Smooth muscle cell (in vitro differentiated cells): ENCODE measurements around the gene NSMCE1. TPM values are rescaled to one million over a fixed set of nuclear protein-coding genes. Genes with fewer than 3 reads are reported as not detected.

Source experiments
- DNase-seq: peaks from one replicate; lab custom pipeline; 2025; ENCODE audit not compliant: unreplicated experiment; lab: John Stamatoyannopoulos, UW
- H2AFZ ChIP-seq: fragments of 200-600 bp; sonication (generic); 2 replicates; pipeline ENCODE4 v1.6.0; 2016; ENCODE audit warnings: antibody characterized with exemption, low read depth, mild to moderate bottlenecking
- H3F3A ChIP-seq: fragments of 200-600 bp; sonication (generic); 2 replicates; pipeline ENCODE4 v1.6.0; 2017; ENCODE audit warnings: antibody characterized with exemption, low read depth
- H3K27ac ChIP-seq: fragments of 200-600 bp; sonication (generic); 2 replicates; pipeline ENCODE4 v1.5.1; 2016; ENCODE audit warnings: low read depth, mild to moderate bottlenecking
- H3K27me3 ChIP-seq: fragments of 200-600 bp; sonication (generic); 2 replicates; pipeline ENCODE4 v1.6.1; 2016; ENCODE audit warnings: low read depth, mild to moderate bottlenecking
- H3K36me3 ChIP-seq: fragments of 200-600 bp; sonication (generic); 2 replicates; pipeline ENCODE4 v1.5.1; 2016; ENCODE audit warnings: low read depth
- H3K4me1 ChIP-seq: fragments of 200-600 bp; sonication (generic); 2 replicates; pipeline ENCODE4 v1.5.1; 2016; ENCODE audit warnings: low read depth
- H3K4me2 ChIP-seq: fragments of 200-600 bp; sonication (generic); 2 replicates; pipeline ENCODE4 v1.6.0; 2016; ENCODE audit warnings: mild to moderate bottlenecking
- H3K4me3 ChIP-seq: fragments of 200-600 bp; sonication (generic); 2 replicates; pipeline ENCODE4 v1.5.1; 2016; ENCODE audit warnings: mild to moderate bottlenecking
- H3K79me2 ChIP-seq: fragments of 200-600 bp; sonication (generic); 2 replicates; pipeline ENCODE4 v1.6.0; 2016; ENCODE audit warnings: low read depth, mild to moderate bottlenecking
- H3K9ac ChIP-seq: fragments of 200-600 bp; sonication (generic); 2 replicates; pipeline ENCODE4 v1.6.0; 2016; ENCODE audit warnings: low read depth
- H3K9me3 ChIP-seq: fragments of 200-600 bp; sonication (generic); replicated peaks from 2 replicates; pipeline ENCODE4 v1.5.1; 2016; ENCODE audit warnings: low read depth
- H4K20me1 ChIP-seq: fragments of 200-600 bp; sonication (generic); 2 replicates; pipeline ENCODE4 v1.6.0; 2016; ENCODE audit warnings: low read depth
- WGBS: methylation state at CpG from one replicate; pipeline ENCODE4 v1.1.7; 2016; ENCODE audit warnings: low lambda C conversion rate; 5-methylcytosine and 5-hydroxymethylcytosine counted together
- polyA plus RNA-seq: library from polyadenylated mRNA; unstranded; fragments of >200 nt; fragmentation: Nextera tagmentation; extraction: Ambion mirVana; gene quantifications from 2 replicates; pipeline ENCODE4 v1.2.1, GENCODE V29; 2016
- total RNA-seq: library from RNA; depleted of rRNA; stranded (reverse); fragments of >200 nt; gene quantifications from 2 replicates; pipeline ENCODE4 v1.2.3, GENCODE V29; 2014
- TF ChIP-seq, protein P1 (sequence below): fragments of 200-600 bp; sonication (generic); IDR thresholded peaks from 2 replicates; pipeline ENCODE4 v1.5.1; 2017; ENCODE audit warnings: borderline replicate concordance, mild to moderate bottlenecking, antibody characterized with exemption; ENCODE audit not compliant: insufficient read depth, poor library complexity, severe bottlenecking

The NSMCE1 gene
- total and polyA plus RNA-seq, 2 experiments from 2014 or later = 36.9 to 59.1 TPM

DNA sequence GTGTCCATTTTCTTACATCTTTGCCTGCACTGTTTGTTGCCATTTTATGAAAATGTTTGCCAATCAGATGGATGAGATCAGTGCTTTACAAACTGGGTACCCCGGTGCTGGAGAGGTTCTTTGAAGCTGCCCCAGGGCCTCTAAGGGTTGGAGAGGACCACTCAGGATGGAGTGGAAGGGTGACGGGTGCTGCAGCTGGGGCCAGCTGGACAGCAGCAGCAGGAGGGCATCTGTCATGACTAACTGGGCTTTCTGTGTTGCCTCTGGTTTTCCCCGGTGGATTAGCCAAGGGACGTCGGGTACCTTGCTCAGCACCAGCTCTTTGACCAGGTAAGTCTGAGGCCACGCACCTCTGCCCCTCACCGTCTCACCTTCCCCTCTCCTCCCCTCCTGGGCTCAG lies 52.9 kb downstream of the NSMCE1 start:
- no peak overlapping the region for H2AFZ ChIP-seq
- H3K9me3 ChIP-seq = no peaks in the 10 kb centered on the region
- no peak overlapping the region for H3K4me3 ChIP-seq
- no peaks in the 10 kb centered on the region for H4K20me1 ChIP-seq
- no peak for DNase-seq
- 96% methylated on average over 7 of the region's 7 CpGs for WGBS
- no peaks in the 10 kb centered on the region for H3K79me2 ChIP-seq
- no peaks in the 10 kb centered on the region for H3F3A ChIP-seq
- no peaks in the 10 kb centered on the region for H3K36me3 ChIP-seq
- TF ChIP-seq, protein P1, sequence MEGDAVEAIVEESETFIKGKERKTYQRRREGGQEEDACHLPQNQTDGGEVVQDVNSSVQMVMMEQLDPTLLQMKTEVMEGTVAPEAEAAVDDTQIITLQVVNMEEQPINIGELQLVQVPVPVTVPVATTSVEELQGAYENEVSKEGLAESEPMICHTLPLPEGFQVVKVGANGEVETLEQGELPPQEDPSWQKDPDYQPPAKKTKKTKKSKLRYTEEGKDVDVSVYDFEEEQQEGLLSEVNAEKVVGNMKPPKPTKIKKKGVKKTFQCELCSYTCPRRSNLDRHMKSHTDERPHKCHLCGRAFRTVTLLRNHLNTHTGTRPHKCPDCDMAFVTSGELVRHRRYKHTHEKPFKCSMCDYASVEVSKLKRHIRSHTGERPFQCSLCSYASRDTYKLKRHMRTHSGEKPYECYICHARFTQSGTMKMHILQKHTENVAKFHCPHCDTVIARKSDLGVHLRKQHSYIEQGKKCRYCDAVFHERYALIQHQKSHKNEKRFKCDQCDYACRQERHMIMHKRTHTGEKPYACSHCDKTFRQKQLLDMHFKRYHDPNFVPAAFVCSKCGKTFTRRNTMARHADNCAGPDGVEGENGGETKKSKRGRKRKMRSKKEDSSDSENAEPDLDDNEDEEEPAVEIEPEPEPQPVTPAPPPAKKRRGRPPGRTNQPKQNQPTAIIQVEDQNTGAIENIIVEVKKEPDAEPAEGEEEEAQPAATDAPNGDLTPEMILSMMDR = no peak
- H3K27me3 ChIP-seq = no peaks in the 10 kb centered on the region
- H3K27ac ChIP-seq = no peak overlapping the region
- no peak overlapping the region for H3K9ac ChIP-seq
- H3K4me1 ChIP-seq = no peaks in the 10 kb centered on the region
- H3K4me2 ChIP-seq = no peak overlapping the region

DNA sequence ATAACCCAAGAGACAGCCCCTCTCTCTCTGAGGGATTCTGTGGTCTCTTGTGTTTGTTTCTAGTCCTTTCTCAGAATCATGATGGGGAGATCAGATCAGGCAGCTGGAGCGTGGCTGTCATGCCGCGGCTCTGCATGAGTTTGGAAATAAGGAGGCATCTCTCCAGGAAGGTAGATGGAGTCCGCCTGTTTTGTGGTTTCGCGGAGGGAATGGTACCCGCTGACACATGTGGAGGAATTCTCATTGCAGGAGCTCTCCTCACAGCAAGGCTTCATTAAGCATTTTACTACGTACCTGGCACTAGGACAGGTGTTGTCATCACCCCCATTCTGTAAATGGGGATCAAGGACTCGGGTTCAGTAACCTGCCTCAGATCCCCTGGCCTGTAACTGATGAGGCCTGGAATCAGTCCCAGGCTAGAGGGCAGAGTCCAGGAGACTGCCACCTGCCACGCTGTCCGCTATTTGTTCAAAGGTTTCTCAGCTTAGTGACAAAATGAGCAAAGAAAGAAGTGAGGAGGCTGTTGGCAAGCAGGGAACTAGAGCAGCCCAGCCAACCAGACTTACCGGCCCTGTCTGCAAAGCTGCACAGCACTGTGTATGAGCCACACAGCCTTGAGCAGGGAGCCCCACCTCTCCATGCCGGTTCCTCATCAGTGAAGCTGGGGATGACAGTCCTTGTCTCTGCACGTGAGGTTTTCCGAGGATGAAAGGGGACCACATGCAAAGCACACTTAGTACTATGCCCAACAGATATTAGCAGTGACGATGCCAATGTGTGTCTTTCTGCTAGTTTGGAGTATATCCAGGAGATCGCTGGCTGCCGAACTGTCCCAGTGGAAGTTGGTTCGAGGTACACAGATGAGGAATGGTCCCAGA lies 54.2 kb downstream of the NSMCE1 start:
- H3K79me2 ChIP-seq = no peaks in the 10 kb centered on the region
- H3K4me2 ChIP-seq = no peak overlapping the region
- no peaks in the 10 kb centered on the region for H3K4me1 ChIP-seq
- H3K36me3 ChIP-seq = no peaks in the 10 kb centered on the region
- no peak overlapping the region for H3K4me3 ChIP-seq
- H3K27me3 ChIP-seq = no peaks in the 10 kb centered on the region
- WGBS = 96% methylated on average over 19 of the region's 19 CpGs
- no peak overlapping the region for H3K9ac ChIP-seq
- no peak overlapping the region for H3K27ac ChIP-seq
- no peaks in the 10 kb centered on the region for H3F3A ChIP-seq
- DNase-seq = no peak
- H3K9me3 ChIP-seq = no peaks in the 10 kb centered on the region
- H4K20me1 ChIP-seq = no peaks in the 10 kb centered on the region
- TF ChIP-seq, protein P1 = no peak
- no peak overlapping the region for H2AFZ ChIP-seq

DNA sequence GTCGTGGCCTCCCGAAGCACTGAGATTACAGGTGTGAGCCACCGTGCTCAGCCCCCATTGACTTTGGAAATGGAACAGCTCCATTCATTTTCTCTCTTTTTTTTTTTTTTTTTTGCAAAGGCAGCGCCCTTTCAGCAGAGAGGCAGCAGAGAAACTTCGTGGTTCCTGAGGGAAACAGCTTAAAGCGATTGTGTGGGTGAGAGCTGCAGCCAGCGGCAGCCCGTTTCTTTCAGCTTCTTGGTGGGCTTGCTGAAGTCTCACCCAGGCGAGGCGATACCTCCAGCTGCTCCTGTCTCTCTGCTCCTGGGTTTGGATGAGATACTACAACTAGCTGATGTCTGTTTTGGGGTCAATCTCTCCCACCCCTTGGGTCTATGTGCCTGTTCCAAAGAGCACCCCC lies 57.5 kb downstream of the NSMCE1 start:
- H3K27me3 ChIP-seq = no peaks in the 10 kb centered on the region
- H2AFZ ChIP-seq = no peak overlapping the region
- no peak overlapping the region for H3K27ac ChIP-seq
- no peaks in the 10 kb centered on the region for H3F3A ChIP-seq
- TF ChIP-seq, protein P1 = no peak
- no peak for DNase-seq
- no peak overlapping the region for H3K4me3 ChIP-seq
- H3K4me1 ChIP-seq = no peaks in the 10 kb centered on the region
- no peak overlapping the region for H3K9ac ChIP-seq
- H3K4me2 ChIP-seq = no peak overlapping the region
- no peaks in the 10 kb centered on the region for H3K36me3 ChIP-seq
- H3K9me3 ChIP-seq = no peaks in the 10 kb centered on the region
- no peaks in the 10 kb centered on the region for H3K79me2 ChIP-seq
- 97% methylated on average over 10 of the region's 10 CpGs for WGBS
- no peaks in the 10 kb centered on the region for H4K20me1 ChIP-seq

DNA sequence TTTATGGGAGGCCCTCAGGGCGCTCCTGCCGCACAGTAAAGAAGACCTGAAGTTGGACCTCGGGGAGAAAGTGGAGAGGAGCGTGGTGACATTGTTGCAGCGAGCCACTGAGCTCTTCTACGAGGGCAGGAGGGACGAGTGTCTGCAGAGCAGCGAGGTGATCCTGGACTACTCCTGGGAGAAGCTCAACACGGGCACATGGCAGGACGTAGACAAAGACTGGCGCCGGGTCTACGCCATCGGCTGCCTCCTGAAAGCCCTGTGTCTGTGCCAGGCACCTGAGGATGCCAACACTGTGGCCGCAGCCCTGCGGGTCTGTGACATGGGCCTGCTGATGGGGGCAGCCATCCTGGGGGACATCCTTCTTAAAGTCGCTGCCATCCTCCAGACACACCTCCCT lies 58.4 kb downstream of the NSMCE1 start:
- H3K4me2 ChIP-seq = no peak overlapping the region
- no peaks in the 10 kb centered on the region for H3K36me3 ChIP-seq
- no peaks in the 10 kb centered on the region for H3K4me1 ChIP-seq
- H3K9me3 ChIP-seq = no peaks in the 10 kb centered on the region
- no peak for DNase-seq
- H3K27ac ChIP-seq = no peak overlapping the region
- no peaks in the 10 kb centered on the region for H3K27me3 ChIP-seq
- H3K79me2 ChIP-seq = no peaks in the 10 kb centered on the region
- H4K20me1 ChIP-seq = no peaks in the 10 kb centered on the region
- WGBS = 92% methylated on average over 17 of the region's 17 CpGs
- no peaks in the 10 kb centered on the region for H3F3A ChIP-seq
- TF ChIP-seq, protein P1 = no peak
- H3K4me3 ChIP-seq = no peak overlapping the region
- H2AFZ ChIP-seq = no peak overlapping the region
- no peak overlapping the region for H3K9ac ChIP-seq
